ENCODE data around the gene NFIB. TPM values are rescaled to one million over a fixed set of nuclear protein-coding genes. Genes with fewer than 3 reads are reported as not detected.

NFIB gene
- total and polyA plus RNA-seq, 2 of the 8 experiments (the other 6 are each of a cell fraction or from before 2014, with no cell fraction given): 2.6 to 13.1 TPM

GRCh38 chr9:14327036-14327435 lies 13.1 kb upstream of the NFIB start:
- Histone ChIP-seq H3K18ac (ENCODE audit: extremely low read depth, low read length) (no peak overlapping the region), H3K4me3 (ENCODE audit: extremely low read depth in 1 of 4, insufficient read depth in 2 of 4, low read depth in 3 of 4, low read length in 4 of 4) (no peak overlapping the region), H3K4me2 (ENCODE audit: insufficient read depth in 1 of 2, low read depth in 2 of 2, low read length in 2 of 2) (no peak overlapping the region), H3K23me2 (ENCODE audit: low read depth, low read length) (peaks cover 2% of the 10 kb centered on the region; the same call in 1 of the 2 replicates), H3K23ac (ENCODE audit: insufficient read length) (no peak overlapping the region), H4K20me1 (replicated peaks in 1 of 2; ENCODE audit: control insufficient read depth in 1 of 2, insufficient read depth in 2 of 2, low read length in 2 of 2) (no peaks in the 10 kb centered on the region), H2BK120ac (replicated peaks; ENCODE audit: low read depth, low read length) (no peak overlapping the region), H2BK5ac (ENCODE audit: low read depth, low read length) (no peak overlapping the region), H3K14ac (ENCODE audit: insufficient read length) (no peak overlapping the region), H3K36me3 (ENCODE audit: control insufficient read depth in 2 of 4, insufficient read depth in 4 of 4, low read length in 3 of 4) (no peaks in the 10 kb centered on the region), H2BK15ac (ENCODE audit: low read length) (no peak overlapping the region), H4K91ac (replicated peaks; ENCODE audit: insufficient read length, low read length) (no peak overlapping the region), H2AK5ac (ENCODE audit: low read depth, low read length) (no peak overlapping the region), H3K79me2 (ENCODE audit: control insufficient read depth in 1 of 2, insufficient read depth in 2 of 2, low read length in 2 of 2) (no peaks in the 10 kb centered on the region), H3K27me3 (replicated peaks in 1 of 4; ENCODE audit: control insufficient read depth in 3 of 4, extremely low read depth in 1 of 4, insufficient read depth in 3 of 4, low read length in 3 of 4) (no peaks in the 10 kb centered on the region), H3K9ac (replicated peaks in 1 of 4; ENCODE audit: extremely low read depth in 1 of 4, low read depth in 3 of 4, low read length in 3 of 4) (no peak overlapping the region), H3K56ac (replicated peaks; ENCODE audit: insufficient read length, low read depth, low read length) (no peak overlapping the region), H4K5ac (ENCODE audit: insufficient read length, low read depth, low read length) (no peak overlapping the region), H2BK20ac (ENCODE audit: low read length) (no peak overlapping the region), H3K9me3 (ENCODE audit: insufficient read depth in 2 of 2, low read depth in 1 of 2, low read length in 1 of 2) (no peaks in the 10 kb centered on the region), H3K79me1 (ENCODE audit: low read depth, low read length) (no peaks in the 10 kb centered on the region), H3K4me1 (replicated peaks in 1 of 4; ENCODE audit: control insufficient read depth in 3 of 4, insufficient read depth in 4 of 4, low read length in 3 of 4) (no peaks in the 10 kb centered on the region), H2AFZ (ENCODE audit: low read length) (no peak overlapping the region), H4K8ac (ENCODE audit: extremely low read depth, insufficient read depth, low read length) (no peak overlapping the region), H3K27ac (ENCODE audit: low read depth, low read length) (no peak overlapping the region), H3K4ac (replicated peaks; ENCODE audit: insufficient read length, low read depth, low read length) (no peak overlapping the region), H2BK12ac (ENCODE audit: low read depth, low read length) (no peak overlapping the region)
- DNase-seq (ENCODE audit: low read depth in 1 of 2, low spot score in 2 of 2) (no peak), FAIRE-seq (no peak)
- WGBS, 2 experiments (ENCODE audit: extremely low coverage in 1 of 2, insufficient coverage in 1 of 2, insufficient read length in 1 of 2, insufficient replicate concordance in 2 of 2, low coverage in 1 of 2, low lambda C conversion rate in 2 of 2, missing lambda C conversion rate in 1 of 2): 95% methylated on average over 4 of the region's 4 CpGs; no CpG with 5 or more reads in 1 of the 2 experiments
- ChIA-PET CTCF (ENCODE audit: partially characterized antibody) (interaction anchor here (0.7 kb wide), 2 partner anchors 53 to 570 kb away, joined by 3 to 6 read pairs; no protein-coding TSS in a partner anchor), POLR2A (ENCODE audit: partially characterized antibody) (interaction anchor here (0.5 kb wide), 1 partner anchor 238 kb away, joined by 3 read pairs; no protein-coding TSS in a partner anchor)
- TF ChIP-seq CTCF (IDR thresholded peaks at IDR 0.05; ENCODE audit: control extremely low read depth in 1 of 3, insufficient read depth in 1 of 3, low read depth in 1 of 3, low read length in 3 of 3) (no peak), BRCA1 (IDR thresholded peaks at IDR 0.05; ENCODE audit: low read depth, low read length) (no peak), CTBP2 (IDR thresholded peaks at IDR 0.05; ENCODE audit: borderline replicate concordance, insufficient read depth, insufficient read length, low read length) (no peak), CHD1 (IDR thresholded peaks at IDR 0.05; ENCODE audit: low read depth, low read length) (no peak), KDM1A (IDR thresholded peaks at IDR 0.05; ENCODE audit: borderline replicate concordance, low read length) (no peak), HDAC6 (IDR thresholded peaks at IDR 0.05; ENCODE audit: low read depth, low read length) (no peak), EZH2 (IDR thresholded peaks at IDR 0.05; ENCODE audit: low read depth, low read length, severe bottlenecking) (no peak), YY1 (IDR thresholded peaks at IDR 0.05; ENCODE audit: low read depth, low read length) (no peak), SAP30 (IDR thresholded peaks at IDR 0.05; ENCODE audit: insufficient read depth, insufficient replicate concordance, low read length) (no peak), RNF2 (IDR thresholded peaks at IDR 0.05; ENCODE audit: borderline replicate concordance, low read depth, low read length, missing control alignments, poor library complexity, severe bottlenecking) (no peak), KDM4A (IDR thresholded peaks at IDR 0.05; ENCODE audit: low read depth, low read length, severe bottlenecking) (no peak)
